DOHH2 (cell line): ENCODE results near the gene IGF2.

ENCODE experiments used
- H3F3A ChIP-seq: fragments of 200-600 bp; sonication (generic), shearing (Covaris generic); 2 replicates; pipeline ENCODE4 v1.6.0; 2016; ENCODE audit warnings: antibody characterized with exemption, mild to moderate bottlenecking; ENCODE audit not compliant: control insufficient read depth, insufficient read depth
- H3K27ac ChIP-seq: fragments of 200-600 bp; sonication (generic); 2 replicates; pipeline ENCODE4 v1.5.1; 2014; ENCODE audit warnings: low read depth, mild to moderate bottlenecking, low read length, moderate library complexity
- H3K27me3 ChIP-seq: fragments of 200-600 bp; sonication (generic); 2 replicates; pipeline ENCODE4 v1.6.1; 2014; ENCODE audit warnings: mild to moderate bottlenecking, low read length, mixed read lengths; ENCODE audit not compliant: control insufficient read depth
- H3K36me3 ChIP-seq: fragments of 200-600 bp; sonication (generic); 2 replicates; pipeline ENCODE4 v1.6.1; 2014; ENCODE audit warnings: mild to moderate bottlenecking, low read length, moderate library complexity, mixed read lengths; ENCODE audit not compliant: control insufficient read depth
- H3K4me1 ChIP-seq: fragments of 200-600 bp; sonication (generic); 2 replicates; pipeline ENCODE4 v1.6.1; 2014; ENCODE audit warnings: mild to moderate bottlenecking, low read length, mixed read lengths; ENCODE audit not compliant: control insufficient read depth
- H3K4me2 ChIP-seq: fragments of 200-600 bp; sonication (generic); 2 replicates; pipeline ENCODE4 v1.6.0; 2014; ENCODE audit warnings: mild to moderate bottlenecking, low read length, moderate library complexity
- H3K4me3 ChIP-seq: fragments of 200-600 bp; sonication (generic); 2 replicates; pipeline ENCODE4 v1.5.1; 2014; ENCODE audit warnings: mild to moderate bottlenecking, low read length, mixed read lengths
- H3K79me2 ChIP-seq: fragments of 200-600 bp; sonication (generic); 2 replicates; pipeline ENCODE4 v1.6.1; 2014; ENCODE audit warnings: mild to moderate bottlenecking, low read length, mixed read lengths; ENCODE audit not compliant: control insufficient read depth
- H3K9me2 ChIP-seq: fragments of 200-600 bp; sonication (generic); replicated peaks from 2 replicates; pipeline ENCODE4 v1.6.1; 2014; ENCODE audit warnings: mild to moderate bottlenecking, low read length, mixed read lengths; ENCODE audit not compliant: control insufficient read depth
- H3K9me3 ChIP-seq: fragments of 200-600 bp; sonication (generic); 2 replicates; pipeline ENCODE4 v1.6.1; 2014; ENCODE audit warnings: antibody characterized with exemption, low read length, mixed read lengths; ENCODE audit not compliant: control insufficient read depth, insufficient read depth
- H4K20me1 ChIP-seq: fragments of 200-600 bp; sonication (generic); 2 replicates; pipeline ENCODE4 v1.6.0; 2014; ENCODE audit warnings: low read depth, mild to moderate bottlenecking, antibody characterized with exemption, low read length, moderate library complexity; ENCODE audit not compliant: control insufficient read depth, insufficient read depth
- EZH2phosphoT487 ChIP-seq: fragments of 200-600 bp; sonication (generic); IDR thresholded peaks from 2 replicates; pipeline ENCODE4 v1.6.1; 2017; ENCODE audit warnings: borderline replicate concordance, mild to moderate bottlenecking, antibody characterized with exemption, low read length, moderate library complexity, mixed read lengths
- TF ChIP-seq, protein P1 (sequence below): fragments of 200-600 bp; sonication (generic); IDR thresholded peaks from one replicate; pipeline ENCODE4 v1.5.1; 2014; ENCODE audit warnings: antibody characterized with exemption, mild to moderate bottlenecking, low read depth, low read length; ENCODE audit not compliant: poor library complexity, severe bottlenecking

The IGF2 gene

DNA sequence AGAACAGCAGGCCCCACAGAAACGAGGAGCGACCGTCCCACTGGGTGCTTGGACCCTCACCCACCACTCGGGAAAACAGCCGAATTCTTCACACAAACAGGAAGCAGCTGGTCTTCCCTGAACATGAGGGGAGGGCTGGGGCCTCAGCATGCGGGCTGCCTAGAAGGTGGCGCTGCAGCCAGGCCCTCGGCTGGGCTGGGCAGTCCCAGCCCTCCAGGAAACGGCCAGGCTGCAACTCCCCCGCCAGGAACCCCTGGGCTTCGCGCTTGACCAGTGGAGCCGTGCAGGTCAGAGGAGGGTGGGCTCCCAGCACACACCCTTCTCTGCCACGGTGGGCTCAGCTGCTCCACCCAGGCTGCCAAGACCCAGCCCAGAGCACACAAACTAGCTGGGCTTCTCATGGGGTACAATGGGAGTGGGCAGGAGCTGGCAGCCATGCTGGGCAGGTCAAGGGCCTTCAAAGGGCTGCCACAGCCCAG, 29.6 kb downstream of the IGF2 start:
- H3K79me2 ChIP-seq = no peaks in the 10 kb centered on the region
- H4K20me1 ChIP-seq = no peaks in the 10 kb centered on the region
- H3K9me3 ChIP-seq = no peaks in the 10 kb centered on the region
- H3K27me3 ChIP-seq = no peaks in the 10 kb centered on the region
- no peaks in the 10 kb centered on the region for H3K36me3 ChIP-seq
- H3K4me1 ChIP-seq = no peaks in the 10 kb centered on the region
- no peaks in the 10 kb centered on the region for H3F3A ChIP-seq
- no peaks in the 10 kb centered on the region for H3K9me2 ChIP-seq
- TF ChIP-seq, protein P1, sequence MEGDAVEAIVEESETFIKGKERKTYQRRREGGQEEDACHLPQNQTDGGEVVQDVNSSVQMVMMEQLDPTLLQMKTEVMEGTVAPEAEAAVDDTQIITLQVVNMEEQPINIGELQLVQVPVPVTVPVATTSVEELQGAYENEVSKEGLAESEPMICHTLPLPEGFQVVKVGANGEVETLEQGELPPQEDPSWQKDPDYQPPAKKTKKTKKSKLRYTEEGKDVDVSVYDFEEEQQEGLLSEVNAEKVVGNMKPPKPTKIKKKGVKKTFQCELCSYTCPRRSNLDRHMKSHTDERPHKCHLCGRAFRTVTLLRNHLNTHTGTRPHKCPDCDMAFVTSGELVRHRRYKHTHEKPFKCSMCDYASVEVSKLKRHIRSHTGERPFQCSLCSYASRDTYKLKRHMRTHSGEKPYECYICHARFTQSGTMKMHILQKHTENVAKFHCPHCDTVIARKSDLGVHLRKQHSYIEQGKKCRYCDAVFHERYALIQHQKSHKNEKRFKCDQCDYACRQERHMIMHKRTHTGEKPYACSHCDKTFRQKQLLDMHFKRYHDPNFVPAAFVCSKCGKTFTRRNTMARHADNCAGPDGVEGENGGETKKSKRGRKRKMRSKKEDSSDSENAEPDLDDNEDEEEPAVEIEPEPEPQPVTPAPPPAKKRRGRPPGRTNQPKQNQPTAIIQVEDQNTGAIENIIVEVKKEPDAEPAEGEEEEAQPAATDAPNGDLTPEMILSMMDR = no peak
- TF ChIP-seq EZH2phosphoT487 = no peak
- no peak overlapping the region for H3K27ac ChIP-seq
- no peak overlapping the region for H3K4me3 ChIP-seq
- no peak overlapping the region for H3K4me2 ChIP-seq

DNA sequence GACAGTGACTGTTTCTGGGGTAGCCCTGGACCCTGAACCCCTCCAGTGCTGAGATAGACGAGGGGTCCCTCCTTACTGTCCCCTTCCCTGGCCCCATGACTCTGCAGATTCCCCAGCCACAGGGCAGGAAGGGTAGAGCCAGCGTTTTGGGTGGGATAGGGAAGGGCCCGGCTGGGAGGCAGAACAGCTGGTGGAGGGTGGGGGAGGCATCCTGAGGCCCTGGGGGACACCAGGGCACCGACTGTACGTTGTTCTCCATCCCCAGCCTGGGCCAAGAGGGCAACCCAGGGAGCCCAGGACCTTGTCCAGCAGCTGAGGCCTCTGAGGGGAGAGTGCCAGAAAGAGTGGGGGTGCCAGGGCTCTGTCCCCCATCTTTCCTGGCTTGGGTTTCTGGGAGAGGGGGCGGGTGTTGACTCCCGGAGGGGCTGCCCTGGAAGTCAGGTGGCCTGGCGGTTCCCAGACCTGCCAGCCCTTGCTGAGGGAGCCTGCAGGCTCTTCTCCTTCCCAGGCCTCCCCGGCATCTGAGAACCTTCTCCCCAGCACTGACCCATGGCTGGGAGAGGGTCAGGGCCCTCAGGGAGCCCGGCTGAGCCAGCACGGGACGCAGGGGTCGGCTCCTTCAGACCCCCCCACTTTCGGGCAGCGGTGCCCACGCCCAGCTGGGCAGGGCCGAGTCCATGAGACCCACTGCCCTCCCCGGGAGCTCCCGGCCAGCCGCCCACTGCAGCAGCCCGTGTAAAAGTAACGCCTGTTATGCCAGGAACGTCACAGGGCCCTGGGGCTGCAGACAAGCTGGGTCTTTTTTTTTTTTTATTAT, 30.3 kb downstream of the IGF2 start:
- no peak overlapping the region for H3K4me3 ChIP-seq
- H3K27ac ChIP-seq = no peak overlapping the region
- TF ChIP-seq EZH2phosphoT487 = no peak
- TF ChIP-seq, protein P1 = no peak
- no peaks in the 10 kb centered on the region for H3K27me3 ChIP-seq
- no peaks in the 10 kb centered on the region for H3K4me1 ChIP-seq
- no peaks in the 10 kb centered on the region for H4K20me1 ChIP-seq
- no peaks in the 10 kb centered on the region for H3K9me2 ChIP-seq
- no peaks in the 10 kb centered on the region for H3F3A ChIP-seq
- H3K36me3 ChIP-seq = no peaks in the 10 kb centered on the region
- no peaks in the 10 kb centered on the region for H3K79me2 ChIP-seq
- H3K4me2 ChIP-seq = no peak overlapping the region
- H3K9me3 ChIP-seq = no peaks in the 10 kb centered on the region

DNA sequence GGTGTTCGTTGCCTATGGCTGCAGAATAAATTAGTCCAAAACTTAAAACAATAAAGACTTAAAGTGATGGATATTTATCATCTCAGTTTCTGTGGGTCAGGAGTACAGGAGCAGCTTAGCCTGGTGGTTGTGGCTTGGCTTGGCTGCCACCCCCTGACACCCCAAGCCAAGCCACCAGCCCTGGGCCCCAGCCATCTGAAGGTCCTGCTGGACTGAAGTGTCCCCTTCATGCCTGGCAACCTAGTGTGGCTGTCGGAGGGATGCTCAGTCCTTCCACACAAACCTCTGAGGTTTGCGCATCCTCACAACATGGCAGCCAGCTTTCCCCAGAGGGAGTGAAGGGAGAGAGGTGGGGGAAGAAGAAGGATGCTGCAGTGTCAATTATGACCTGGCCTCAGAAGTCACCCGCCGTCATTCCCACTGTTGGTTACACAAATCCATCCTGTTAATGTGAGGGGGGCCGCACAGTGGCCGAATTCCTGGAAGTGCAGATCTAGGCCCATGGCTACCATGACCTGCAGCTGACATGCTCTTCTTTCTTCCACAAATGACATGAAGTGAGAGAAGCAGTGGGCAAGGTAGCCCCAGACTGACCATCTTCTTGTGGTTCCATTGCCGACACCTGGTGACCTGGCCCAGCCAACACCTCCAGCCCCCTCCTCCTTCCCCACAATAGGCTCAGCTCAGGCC, 31.1 kb downstream of the IGF2 start:
- no peak overlapping the region for H3K4me3 ChIP-seq
- H3K4me2 ChIP-seq = no peak overlapping the region
- H4K20me1 ChIP-seq = no peaks in the 10 kb centered on the region
- no peaks in the 10 kb centered on the region for H3K4me1 ChIP-seq
- no peaks in the 10 kb centered on the region for H3K79me2 ChIP-seq
- H3K36me3 ChIP-seq = no peaks in the 10 kb centered on the region
- no peak for TF ChIP-seq EZH2phosphoT487
- TF ChIP-seq, protein P1 = no peak
- no peaks in the 10 kb centered on the region for H3F3A ChIP-seq
- no peaks in the 10 kb centered on the region for H3K9me3 ChIP-seq
- H3K27me3 ChIP-seq = no peaks in the 10 kb centered on the region
- H3K27ac ChIP-seq = no peak overlapping the region
- no peaks in the 10 kb centered on the region for H3K9me2 ChIP-seq
